CD4-positive, alpha-beta T cell treated with Interleukin-15 for 4 hours (primary cell): ENCODE data around the gene GCLM.
"Not testable (repeated sequence)": the region's sequence is repeated elsewhere in the genome, so short reads cannot be mapped to it uniquely, and the experiment has no call there.

Experiments used
- DNase-seq: peaks from one replicate; pipeline ENCODE4 v3.0.0-alpha.2; 2020; ENCODE audit warnings: low spot score

Gene GCLM

DNA sequence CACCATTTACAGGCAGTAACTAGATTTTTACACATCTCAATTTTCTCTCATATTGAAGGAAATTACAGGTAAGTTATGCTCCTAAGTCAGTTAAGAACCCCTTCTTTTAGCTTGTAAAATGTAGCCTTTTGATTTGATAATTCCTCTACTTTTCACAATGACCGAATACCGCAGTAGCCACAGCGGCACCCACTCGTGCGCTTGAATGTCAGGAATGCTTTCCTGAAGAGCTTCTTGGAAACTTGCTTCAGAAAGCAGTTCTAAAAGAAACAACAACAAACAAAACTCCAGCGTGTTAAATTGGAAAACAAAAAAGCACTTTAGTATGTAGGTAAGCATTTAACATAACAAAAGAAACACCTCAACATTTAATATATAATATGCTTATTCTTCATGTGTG is 20.3 kb downstream of the GCLM start:
- no peak for DNase-seq

DNA sequence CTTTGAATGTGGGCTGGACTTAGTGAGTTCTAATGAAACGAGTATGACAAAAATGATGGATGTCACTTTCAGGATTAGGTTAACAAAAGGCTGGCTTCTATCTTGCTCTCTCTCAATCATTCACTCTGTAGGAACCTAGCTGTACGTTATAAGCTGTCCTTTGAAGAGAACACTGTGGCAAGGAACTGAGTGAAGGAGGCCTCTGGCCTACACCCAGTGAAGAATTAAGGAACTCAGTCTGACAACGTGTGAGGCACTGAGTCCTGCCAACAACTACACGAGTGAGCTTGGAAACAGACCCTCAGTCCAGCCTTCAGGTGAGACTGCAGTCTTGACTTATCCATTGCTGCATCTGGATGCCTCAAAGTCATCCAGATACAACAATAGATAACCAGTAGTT is 27.0 kb downstream of the GCLM start:
- no peak for DNase-seq

DNA sequence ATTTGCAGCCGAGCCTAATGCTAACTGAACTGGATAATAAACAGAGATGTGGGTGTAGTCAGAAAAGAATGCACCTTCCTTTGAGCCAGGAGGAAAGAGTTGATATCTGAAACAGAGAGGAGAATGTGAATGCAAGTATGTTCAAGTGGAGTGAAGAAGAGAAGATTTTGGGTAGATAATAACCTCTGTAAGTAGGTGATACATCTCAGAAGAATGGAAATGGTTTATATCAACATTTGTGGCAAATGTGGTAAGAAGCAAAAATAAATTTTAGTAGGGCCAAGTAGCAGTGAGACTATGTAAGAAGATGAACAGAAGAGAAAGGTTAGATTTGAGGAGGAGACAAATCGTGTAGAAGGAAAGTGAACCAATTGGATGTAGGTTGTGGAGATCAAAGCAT is 28.5 kb downstream of the GCLM start:
- DNase-seq, result no peak

DNA sequence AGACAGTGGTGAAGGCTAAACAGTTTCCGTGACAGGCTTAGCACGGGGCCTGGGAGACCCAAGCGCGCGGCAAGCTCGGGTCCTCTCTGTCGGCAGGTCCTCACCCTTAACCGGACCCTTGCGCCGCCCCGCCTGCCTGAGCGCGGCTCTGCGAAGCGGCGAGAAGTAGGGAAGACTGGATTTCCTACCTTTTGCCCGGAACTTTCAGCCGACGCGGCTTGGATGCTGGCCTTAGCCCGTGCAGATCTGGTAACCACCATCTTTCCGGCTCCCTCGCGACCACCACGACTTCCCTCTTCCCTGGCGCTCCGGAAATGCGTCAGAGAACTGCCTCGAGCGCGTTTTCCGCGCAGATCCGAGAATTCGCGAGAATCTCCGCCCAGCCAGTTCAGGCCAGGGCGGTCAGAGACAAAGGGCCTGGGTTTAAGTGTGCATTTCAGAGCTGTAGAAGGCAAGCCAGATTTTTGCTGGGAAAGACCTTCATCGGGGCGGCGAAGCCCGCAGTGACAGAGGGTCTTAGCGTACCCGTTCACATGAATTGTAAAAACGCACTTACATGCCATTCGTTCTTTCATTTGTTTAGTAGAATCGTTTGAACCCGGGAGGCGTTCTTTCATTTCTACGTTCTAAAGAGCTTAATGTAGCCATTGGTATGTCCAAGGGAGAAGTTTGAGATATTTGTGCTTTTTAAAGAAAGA is 30.2 kb downstream of the GCLM start, which contains the start of gene DNTTIP2:
Gene DNTTIP2 (minus strand): TSS at position 318 of the 698 bp plus-strand sequence. CDS start 58 bp downstream, at position 260.
- DNase-seq, result peak; percentile 88

DNA sequence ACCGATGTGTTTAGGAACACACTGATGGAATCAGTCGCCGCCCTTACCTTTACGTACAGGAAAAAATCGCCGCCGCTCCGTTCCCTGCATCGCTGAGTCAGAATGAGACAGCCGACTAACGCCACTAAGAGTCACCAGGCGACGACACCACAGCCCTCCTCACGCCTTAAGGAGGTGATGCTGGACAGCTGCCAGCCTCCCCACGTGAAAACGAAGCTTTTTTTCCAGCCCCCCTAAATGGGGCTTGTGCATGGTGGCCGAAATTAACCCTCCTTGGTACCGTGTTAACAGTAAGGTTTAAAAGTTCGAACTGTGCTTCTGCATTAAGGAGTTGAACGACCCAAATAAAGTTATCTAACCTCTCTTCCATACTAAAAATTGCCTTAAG is 30.7 kb downstream of the GCLM start:
- DNase-seq, result peak; percentile 70

DNA sequence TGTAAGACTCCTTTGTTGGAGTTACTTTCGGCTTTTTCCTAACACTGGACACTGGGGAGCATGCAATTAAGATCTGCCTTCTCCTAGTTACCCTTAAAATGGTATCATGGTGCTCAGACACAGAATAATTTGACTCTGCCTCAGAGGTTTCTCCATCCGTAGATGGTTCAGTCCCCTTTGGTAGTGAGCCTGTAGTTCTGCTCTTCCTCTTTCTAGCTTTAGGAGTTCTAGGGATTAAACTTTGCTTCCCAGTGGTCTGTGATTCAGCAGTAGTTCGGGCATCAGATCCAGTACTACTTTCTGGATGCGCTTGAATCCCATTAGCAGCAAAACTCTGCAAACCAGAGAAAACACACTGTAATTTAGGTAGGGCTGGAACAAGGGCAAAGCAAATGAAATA is 31.7 kb downstream of the GCLM start:
- no peak for DNase-seq

DNA sequence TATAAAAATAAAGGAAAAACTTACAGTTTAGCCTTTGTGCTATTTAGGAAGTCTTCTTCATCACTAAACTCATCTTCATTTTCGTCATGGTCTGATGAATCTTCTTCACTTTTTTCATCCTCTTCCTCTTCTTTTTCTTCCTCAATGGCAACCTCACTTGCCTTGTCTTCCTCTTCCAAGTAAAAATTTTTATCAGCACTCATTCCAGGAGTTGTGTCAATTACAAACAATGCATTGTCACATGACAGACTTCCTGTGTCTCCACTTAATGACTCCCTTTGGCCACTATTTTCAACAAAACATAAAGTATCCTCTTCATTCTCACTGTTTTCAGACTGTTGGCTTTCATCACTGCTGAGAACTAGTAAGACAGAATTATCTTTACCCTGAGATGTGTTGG is 33.0 kb downstream of the GCLM start:
- no peak for DNase-seq

DNA sequence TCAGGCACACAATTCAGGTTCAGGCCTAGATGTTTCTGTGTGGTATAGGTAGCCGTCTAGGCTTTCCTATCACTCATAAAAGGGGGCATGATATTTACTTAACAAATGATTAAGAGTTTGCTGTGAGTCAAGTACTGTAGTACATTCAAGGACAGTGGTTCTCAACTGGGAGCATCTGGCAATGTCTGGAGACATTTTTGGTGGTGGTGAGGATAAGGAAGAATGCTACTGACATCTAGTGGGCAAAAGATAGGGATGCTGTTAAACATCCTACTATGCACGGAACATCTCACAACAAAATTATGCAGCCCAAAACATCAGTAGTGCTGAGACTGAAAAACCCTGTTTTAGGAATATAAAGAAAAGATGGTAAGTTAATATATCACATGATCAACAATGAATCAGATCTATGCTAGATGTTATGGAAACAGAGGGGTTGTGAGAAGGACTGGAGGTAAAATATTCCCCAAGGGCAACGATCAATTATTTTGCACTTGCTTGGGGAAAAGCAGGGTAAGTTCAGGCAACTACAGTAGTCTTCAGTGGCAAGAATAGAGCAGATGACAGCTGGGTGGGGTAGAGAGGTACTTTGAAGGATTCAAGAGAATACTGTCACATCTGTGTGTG is 35.1 kb downstream of the GCLM start:
- peak; percentile 27 for DNase-seq

DNA sequence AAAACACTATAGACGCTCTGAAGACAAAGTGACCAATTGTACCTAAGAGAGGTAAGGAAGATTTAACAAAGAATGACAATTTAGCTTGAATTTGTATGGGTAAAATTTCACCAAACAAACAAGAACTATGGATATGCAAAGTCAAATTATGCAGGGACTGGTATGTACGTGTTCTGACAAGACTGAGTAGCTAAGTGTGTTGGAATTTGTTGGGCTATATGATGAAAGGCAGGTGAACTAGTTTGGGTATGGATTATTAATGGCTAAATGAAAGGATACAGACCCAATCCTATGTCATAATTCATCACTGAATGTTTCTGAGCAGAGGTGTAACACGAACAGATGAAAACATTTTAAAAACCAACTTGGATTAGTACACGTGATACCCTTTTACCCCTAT is 37.9 kb downstream of the GCLM start:
- no peak for DNase-seq

DNA sequence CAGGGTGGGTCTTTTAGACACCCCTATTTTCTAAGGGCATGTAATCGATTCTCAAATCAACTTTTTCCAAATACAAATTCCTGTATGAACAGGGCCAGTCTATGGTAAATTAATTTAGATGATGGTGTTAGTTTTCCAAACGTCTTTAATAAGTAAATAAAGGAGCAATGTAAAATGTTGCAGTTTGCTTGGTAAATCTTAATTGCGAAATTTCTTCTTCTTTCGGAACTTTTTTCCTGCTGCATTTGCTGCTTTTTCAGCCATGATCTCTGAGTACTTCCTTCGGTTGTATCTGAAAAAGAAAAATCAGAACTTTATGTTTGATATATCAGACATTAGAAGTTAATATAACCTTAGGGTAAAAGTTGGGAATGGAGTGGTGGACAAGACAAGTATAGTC is 39.6 kb downstream of the GCLM start:
- no peak for DNase-seq

DNA sequence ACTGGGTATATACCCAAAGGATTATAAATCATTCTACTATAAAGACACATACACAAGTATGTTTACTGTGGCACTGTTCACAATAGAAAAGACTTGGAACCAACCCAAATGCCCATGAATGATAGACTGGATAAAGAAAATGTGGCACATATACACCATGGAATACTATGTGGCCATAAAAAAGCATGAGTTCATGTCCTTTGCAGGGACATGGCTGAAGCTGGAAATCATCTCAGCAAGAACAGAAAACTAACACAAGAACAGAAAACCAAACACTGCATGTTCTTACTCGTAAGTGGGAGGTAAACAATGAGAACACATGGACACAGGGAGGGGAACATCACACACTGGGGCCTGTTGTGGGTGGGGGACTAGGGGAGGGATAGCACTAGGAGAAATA is 40.7 kb downstream of the GCLM start:
- not testable (repeated sequence) for DNase-seq

DNA sequence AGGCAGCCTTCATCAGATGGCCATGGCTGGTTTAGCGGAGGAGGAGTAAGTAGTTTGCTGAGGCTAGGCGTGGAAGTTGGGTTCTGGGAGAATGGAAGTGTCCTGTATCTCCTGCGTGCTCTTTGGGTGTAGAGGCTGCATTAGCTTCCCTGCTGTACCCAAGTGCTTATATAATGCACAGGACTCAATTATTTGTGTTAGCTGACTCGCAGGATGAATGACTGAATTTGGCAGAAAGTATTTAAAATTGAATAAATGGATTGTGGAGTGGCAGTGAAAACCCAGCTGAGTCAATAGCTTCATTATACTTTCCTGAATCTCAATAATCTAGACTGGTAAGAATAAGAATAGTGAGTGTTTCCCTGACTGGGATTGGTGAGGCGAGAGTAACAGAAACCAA is 44.0 kb downstream of the GCLM start:
- DNase-seq, result no peak

DNA sequence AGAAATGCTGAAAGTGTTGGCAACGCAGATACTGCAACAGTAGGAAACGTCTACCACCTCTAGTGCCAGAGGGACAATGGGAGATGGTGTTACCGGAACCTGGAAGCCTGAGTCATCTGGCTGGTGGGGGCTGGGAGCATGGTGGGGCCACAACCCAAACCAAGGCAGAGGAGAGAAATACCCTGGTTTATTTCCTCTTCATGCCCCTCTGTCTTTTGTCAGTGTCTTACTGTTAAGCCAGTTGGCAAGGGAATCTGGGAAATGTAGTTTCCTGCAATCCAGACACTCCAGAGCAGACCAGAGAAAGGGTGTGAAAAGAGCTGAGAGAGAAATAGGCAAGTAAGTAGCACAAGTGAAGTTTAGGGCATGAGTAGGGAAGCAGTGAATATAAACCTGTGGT is 45.1 kb downstream of the GCLM start:
- no peak for DNase-seq

DNA sequence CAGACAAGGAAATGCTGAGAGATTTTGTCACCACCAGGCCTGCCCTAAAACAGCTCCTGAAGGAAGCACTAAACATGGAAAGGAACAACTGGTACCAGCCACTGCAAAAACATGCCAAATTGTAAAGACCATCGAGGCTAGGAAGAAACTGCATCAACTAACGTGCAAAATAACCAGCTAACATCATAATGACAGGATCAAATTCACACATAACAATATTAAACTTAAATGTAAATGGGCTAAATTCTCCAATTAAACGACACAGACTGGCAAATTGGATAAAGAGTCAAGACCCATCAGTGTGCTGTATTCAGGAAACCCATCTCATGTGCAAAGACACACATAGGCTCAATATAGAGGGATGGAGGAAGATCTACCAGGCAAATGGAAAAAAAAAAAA is 51.6 kb downstream of the GCLM start:
- not testable (repeated sequence) for DNase-seq

DNA sequence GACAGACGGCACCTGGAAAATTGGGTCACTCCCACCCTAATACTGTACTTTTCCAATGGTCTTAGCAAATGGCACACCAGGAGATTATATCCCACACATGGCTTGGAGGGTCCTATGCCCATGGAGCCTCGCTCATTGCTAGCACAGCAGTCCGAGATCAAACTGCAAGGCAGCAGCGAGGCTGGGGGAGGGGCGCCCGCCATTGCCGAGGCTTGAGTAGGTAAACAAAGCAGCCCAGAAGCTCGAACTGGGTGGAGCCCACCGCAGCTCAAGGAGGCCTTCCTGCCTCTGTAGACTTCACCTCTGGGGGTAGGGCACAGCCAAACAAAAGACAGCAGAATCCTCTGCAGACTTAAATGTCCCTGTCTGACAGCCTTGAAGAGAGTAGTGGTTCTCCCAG is 53.2 kb downstream of the GCLM start:
- peak; percentile 16 for DNase-seq

DNA sequence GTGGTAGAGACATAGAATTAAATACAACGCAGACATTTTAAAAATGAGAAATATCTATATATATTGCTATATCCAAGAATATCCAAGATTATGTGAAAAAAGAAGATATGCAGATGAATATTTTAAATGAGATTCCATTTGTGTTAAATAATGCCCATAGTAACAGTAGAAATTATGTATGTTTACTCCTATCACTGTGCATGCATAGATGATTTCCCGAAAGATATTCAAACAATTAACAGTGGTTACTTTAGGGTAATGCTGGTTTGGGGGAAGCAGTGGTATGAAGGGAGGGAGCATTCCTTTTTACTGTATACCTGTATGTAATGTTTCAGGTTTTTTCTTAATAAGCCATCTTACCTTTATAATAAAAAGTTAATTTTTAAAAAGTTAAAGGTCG is 55.3 kb downstream of the GCLM start:
- no peak for DNase-seq

DNA sequence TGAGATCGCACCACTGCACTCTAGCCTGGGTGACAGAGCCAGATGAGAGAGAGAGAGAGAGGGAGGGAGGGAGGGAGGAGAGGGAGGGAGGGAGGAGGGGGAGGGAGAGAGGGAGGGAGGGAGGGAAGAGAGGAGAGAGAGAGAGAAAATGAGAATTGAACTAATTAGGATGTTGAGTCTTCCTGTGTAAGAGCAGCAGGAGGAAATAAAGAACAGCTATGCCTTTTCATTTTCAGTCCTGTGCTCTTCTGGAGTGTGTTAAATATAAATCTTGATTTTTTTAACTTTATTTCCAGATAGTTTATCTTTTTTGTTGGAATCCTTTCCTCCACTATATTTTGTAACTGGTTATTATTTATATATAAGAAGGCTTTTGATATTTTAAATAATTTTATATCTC is 57.4 kb downstream of the GCLM start:
- no peak for DNase-seq

DNA sequence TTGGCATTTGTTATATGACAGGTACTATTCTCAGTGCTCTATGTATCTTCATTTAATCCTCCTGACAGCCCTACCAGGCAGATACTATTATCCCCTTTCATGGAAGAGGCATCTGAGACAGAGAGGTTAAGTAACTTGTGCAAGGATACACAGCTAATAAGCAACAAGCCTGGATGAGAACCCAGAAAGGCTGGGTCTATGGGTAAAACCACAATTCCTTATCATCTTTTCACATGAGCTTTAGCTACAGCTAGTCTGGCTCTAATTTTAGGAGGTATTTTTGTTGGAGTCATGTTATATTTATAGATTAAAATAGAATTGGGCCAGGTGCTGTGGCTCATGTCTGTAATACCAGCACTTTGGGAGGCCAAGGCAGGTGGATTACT is 57.9 kb downstream of the GCLM start:
- DNase-seq, result no peak

DNA sequence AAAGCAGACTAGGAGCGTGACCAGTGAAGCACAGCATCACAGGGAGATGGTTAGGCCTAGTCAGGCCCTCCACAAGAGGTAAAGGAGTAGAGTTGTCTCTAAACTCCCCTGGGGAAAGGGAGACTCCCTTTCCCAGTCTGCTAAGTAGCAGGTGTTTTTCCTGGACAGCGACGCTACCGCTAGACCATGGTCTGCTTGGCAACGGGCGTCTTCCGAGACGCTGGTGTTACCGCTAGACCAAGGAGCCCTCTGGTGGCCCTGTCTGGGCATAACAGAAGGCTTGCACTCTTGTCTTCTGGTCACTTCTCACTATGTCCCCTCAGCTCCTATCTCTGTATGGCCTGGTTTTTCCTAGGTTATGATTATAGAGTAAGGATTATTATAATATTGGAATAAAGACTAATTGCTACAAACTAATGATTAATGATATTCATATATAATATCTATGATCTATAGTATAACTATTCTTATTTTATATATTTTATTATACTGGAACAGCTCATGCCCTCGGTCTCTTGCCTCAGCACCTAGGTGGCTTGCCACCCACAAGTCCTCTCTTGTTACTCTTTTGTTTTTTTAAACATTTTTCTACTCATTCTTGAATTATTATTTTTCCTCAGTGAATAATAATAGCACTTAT is 58.4 kb downstream of the GCLM start:
- DNase-seq, result peak; percentile 53

DNA sequence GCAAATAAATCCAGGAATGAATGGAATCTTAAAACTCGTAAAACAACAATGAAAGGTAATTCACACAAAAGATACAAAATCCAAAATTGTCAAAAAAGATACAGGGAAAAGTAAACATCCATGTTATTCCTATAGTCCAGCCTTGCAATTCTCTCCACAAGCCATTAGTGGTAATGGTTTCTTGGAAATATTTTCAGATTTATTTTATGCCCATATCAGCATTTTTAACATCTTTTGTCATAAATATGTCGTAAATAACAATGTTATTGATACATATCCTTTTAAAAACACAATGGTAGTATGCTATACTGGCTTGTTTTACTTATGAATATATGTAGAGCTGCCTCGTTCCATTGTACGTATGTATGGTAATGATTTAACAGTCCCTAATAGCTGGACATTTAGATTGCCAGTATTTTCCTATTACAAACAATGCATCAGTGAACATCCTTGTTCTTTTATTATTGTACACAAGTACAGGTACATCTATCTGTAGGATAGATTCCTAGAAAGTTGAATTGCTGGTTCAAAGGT is 60.8 kb downstream of the GCLM start:
- no peak for DNase-seq

DNA sequence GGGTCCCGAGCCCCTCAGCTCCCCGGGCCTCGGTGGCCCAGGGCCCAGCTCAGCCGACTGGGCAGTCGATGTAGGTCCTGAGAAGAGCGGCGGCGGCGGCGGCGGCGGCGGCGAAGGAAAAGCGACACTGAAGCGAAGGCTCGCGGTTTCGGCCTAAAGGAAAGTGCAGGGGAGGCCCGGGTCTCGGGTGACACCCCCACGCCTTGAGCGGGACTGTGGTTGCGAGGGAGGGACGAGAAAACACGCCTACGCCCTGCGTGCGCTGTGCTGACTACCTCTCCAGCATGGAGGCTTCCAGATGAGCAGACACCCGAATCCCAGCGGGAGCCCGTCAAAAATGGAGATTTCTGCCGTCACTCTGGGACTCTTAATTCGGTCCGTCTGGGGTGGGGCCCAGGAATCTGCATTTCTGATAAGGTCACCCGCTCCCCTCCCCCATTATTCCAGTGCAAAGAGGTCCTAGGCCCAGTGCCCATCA is 61.4 kb downstream of the GCLM start:
- DNase-seq, result peak; percentile 74

DNA sequence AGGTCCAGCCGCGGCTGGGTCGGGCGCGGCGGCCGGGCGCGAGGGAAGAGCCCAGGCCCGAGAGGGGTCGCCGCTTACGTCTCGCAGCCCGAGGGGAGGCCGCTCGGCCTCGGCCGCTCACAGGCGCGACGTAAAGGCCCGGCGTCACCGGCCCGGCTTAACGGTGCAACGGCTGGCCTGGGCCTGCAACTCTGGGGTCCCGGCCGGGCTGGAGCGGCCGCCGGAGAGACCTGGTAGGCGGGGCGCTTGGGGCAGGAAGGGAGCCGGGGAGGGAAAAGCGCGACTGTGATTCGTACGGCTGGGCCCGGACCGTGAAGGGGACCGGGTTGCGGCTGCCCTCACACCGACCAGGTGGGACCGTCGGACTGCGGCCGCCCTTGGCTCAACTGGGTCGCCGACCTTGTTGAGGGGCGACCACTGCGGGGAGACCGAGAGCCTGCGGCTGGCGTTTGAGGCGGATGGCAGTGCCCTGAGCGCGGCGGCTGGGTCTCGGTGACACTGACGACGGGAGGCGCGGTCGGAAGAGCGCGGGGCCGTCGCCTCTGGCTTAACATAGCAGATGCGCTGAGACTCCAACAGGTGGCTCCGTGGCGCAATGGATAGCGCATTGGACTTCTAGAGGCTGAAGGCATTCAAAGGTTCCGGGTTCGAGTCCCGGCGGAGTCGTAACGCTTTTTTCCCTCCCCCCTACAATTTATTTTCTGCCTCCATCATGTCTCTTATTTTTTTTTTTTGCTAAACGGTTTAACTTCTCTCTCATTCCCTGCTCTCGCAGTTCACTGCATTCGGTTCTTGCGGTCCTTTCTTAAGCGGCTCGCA is 62.0 kb downstream of the GCLM start:
- peak; percentile 89 for DNase-seq
